ENCODE data around the gene TBC1D4.

TBC1D4 gene

DNA sequence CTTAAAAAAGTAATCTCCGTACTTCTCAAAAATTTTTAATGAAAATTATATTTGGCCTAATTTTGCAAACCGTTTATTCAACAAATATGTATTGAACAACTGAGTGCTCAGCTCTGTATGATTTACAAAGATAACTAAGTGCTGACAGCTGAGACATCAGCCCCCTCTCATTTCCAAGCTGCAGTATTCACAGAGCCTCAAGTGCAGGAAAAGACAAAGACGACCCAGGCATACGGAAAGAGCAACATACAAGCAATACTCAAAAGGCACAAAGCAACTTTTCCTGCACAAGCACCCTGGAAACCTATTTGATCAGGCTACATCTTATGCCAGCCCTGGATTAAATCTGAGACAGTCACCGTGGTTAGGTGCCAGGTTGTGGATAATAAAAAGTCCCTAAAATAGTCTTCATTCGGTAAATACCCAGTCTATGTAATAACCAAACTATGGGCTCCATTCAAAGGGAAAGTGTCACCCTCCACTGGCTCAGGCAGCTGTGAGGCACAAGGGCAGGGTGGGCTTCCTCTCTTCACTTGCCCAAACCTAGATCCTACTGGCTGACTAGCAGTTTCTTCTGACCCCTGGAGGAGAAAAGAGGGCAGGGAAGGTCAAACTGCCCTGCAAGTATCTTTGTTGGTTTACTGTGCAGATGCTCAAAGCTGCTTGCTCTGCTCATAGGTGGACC, 65.5 kb downstream of the TBC1D4 start:
- DNase-seq = no peak

DNA sequence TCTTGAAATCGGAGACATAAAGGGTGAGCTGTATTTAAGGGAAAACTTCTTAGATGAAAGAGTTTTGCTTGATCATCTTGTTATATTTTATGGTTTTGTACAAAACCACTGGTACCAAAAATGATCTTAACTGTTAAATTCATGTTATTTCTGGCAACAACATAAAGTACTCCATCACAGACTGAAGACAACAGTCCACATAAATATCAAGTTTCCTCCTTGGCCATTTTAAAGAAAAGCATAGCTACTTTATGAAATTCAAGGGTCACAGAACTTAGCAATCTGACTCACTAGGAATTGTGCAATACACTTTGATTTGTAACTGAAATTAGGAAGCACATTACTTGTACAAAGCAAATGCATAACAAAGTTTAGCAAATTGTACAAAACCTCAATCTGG, 66.3 kb downstream of the TBC1D4 start:
- DNase-seq = no peak

DNA sequence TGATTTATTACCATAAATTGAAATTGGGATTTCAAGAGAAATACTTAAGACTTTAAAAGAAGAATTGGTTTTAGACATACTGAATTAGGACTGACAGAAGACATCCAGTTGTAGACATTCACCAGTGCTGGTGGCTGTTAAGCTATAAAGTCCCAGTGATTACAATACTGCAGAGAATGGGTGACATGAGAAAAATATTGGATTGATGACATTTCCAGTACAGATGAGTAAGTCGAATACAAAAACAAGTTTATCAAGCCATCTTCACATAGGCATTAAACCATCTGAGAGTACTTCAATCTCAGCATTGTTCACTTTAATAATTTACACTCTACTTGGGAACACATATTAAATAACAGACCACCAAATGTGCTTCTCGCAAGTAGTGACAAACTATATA, 66.8 kb downstream of the TBC1D4 start:
- DNase-seq = no peak

DNA sequence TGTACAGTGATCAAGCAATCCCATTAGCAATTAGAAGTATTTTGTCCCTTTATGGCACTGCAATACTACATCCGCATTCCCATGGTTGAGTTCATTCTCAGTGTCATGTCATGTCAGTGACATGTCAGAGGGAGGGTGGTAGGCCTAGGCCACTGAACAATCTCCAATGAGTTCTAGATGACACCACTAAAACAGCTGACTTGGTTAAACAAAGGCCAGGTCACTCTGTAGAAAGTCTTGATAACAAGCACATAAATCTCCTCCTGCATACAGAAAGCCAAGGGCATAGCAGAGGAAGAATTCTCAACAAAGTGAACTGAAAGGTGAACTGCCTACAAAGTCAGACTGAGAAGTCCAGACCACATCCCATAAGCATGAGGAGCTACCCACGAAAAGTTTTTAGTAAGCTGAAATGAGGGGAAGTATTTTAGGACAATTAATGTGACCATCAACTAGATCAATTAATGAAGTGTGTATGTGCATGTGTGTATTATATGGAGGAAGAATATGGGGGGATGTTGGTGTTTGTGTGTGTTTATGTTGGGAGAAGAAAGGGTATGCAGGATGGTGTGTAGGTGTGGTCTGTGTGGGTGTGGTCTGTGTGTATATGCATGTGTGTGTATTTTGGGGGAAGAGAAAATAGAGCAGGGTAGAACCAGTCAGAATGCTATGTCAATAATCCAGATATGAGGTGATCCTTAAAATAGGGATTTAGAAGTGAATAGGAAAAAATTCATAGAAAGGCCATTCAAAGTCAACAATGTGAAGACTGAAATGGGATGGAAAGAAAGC, 67.7 kb downstream of the TBC1D4 start:
- DNase-seq = no peak

DNA sequence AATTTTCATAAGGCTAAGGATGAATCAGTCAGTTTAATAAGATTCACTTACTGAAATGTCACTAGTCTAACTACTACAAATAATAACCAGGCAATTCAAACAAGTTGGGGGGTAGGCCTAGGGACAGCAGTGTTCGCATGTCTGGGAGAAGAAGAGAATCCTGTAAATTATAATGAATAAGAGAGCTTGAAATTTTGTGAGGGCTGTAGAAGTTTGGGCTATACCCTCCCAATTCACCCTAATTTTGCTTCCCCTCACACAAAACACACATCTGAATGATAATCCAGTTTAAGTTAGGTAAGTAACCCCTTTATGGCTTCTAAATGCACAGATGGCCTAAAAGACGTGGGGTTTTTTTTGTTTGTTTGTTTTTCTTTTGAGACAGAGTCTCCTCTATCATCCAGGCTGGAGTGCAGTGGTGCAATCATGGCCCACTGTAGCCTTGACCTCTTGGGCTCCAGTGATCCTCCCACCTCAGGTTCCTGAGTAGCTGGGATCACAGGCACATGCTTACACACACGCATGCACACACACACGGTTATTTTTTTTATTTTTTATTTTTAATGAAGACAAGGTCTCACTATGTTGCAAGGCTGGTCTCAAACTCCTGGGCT, 69.9 kb downstream of the TBC1D4 start:
- DNase-seq = no peak

DNA sequence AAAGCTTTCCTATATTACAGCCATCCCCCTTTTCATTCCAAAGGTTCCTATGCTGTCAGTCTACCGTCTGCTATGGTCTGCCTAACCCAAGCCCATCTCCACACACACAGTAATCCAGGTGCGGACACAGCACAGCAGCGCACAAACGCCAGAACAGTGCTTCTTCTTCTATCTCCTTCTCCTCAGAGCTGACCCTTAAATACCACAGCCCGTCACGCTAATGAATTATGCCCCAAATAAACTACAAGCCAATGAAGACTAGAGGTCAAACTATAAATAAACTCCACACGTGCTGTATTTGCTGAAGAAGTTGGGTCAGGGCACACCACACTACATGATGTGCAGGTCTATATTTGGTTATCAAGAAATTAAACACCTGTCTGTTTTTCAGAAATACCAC, 71.8 kb downstream of the TBC1D4 start:
- DNase-seq = no peak

DNA sequence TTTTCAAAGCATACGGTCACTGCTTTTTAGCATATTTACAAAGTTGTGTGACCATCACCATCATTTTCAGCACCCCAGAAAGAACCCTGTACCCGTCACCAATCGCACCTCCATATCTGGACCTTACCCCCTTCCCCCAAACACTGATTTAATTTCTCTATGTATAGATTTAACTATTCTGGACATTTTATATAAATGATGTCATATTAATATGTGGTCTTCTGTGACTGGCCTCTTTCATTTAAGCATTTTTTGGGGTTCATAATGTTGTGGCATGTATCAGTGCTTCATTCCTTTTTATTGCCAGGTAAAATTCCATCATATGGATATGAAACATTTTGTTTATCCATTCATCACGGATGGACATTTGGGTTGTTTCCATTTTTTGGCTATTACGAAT, 74.0 kb downstream of the TBC1D4 start:
- DNase-seq = no peak

DNA sequence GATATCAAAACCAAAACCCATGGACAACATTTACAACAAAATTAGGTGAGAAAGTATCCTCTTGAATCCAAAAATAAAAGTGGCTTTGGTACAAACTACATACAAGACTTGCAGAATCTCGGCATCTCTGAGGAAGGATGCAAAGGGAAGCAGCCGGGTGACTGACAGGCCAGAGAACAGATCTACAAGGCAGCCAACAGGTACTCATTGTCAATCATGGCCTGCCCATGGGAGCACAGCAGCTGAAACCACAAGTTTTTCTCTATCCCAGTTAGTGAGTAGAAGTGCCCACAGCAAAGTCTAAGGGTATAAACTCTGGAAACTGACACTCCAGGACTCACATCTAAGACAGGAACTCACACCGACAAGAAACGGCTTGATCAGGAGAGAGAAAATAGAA, 74.5 kb downstream of the TBC1D4 start:
- DNase-seq = no peak

DNA sequence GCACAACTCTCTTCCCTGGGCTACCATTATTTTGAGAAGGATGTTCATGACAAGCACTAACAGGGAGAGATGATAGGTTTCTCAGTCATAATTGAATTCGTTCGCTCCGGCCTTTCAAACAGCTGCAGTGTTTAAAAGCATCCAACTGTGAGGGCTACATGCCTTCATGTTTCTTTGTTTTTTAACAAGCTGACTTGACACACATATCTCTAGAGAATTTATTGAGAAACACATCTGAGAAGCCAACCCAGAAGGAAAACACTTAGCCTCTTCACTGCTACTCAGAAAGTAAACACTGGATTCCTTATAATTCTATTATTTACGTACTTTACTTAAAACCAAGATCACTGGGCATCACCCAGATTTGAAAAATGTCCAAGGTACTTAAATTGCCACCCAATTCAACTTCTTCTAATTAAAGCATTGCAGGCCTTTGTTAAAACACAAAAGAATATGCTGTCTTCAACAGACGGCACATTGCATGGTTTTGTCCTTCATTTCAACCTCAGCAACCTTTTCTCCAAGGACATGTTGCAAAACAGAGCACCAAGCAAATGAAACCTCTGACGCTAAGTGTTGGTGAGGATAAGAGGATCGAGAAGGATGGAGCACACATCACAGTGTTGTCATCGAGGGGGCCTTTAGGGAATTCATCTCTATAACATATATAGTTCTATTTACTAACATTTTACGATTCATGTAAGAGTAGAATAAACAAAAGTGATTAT, 75.8 kb downstream of the TBC1D4 start:
- no peak for DNase-seq

DNA sequence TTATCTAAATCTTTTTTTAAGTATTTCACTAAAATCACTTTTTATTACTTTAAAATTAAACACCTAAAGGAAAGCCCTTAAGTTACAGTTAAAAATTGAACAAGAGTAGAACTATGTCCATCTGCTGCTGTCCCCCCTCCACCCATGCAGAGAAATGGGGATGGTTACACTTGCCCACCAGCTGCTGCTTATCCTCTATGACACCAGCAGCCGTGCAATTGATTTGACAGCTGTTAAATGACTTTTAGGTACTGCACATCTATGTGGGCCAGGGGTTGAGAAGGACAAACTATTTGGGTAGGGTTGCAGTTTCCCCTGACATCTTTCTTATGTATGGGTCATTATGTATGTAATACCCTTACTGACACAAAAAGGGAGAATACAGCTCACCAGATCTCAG, 77.2 kb downstream of the TBC1D4 start:
- DNase-seq = no peak

DNA sequence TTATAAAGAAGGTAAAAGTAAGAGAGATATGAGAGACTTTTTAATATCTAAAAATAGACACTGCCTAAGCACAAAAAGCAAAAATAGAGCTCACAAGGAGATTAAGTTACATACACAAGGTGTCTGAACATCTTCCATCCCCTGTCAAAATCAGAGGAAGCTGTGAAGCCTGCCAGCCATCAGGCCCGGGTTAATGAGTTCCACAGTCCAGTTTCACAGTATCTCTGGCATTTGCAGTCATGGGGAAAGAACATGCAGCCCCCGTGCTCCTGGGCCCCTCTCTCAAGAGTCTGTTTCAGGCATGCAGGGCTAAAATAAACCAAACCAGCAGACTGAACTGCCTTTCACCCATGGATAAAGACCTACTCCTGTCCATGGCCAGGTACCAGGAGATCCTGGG, 79.2 kb downstream of the TBC1D4 start:
- DNase-seq = no peak

DNA sequence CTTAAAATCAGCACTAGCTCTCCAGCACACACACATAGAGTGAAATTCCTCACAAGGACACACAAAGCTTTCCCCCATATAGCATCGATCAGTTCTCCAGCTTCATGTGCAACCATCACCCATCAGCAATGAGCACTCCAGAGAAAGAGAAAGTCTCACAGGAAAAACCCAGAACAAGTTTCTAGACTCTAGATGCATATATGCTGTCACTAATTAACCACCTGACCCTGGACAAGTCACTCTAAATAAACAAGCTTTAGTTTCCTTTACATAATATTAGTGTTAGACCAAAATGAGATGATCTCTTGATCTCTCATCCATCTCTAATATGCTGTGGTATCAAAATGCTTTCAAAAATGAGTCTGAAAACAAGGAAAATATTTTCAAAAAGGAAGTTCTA, 81.2 kb downstream of the TBC1D4 start:
- no peak for DNase-seq

DNA sequence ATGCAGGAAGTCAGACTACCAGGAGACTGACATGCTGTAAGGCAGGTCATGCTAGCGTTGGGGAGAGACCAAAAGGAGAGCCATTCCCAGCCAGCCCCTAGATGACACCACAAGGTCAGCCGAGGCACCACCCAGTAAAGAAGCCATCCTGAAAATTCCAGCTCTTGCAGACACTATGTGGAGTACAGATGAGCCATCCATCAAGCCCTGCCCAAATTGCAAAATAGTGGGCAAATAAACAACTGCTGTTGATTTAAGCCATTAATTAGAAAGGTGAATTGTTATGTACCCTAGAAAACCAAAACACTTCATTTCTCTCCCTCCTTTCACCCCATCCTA, 82.1 kb downstream of the TBC1D4 start:
- DNase-seq = no peak

DNA sequence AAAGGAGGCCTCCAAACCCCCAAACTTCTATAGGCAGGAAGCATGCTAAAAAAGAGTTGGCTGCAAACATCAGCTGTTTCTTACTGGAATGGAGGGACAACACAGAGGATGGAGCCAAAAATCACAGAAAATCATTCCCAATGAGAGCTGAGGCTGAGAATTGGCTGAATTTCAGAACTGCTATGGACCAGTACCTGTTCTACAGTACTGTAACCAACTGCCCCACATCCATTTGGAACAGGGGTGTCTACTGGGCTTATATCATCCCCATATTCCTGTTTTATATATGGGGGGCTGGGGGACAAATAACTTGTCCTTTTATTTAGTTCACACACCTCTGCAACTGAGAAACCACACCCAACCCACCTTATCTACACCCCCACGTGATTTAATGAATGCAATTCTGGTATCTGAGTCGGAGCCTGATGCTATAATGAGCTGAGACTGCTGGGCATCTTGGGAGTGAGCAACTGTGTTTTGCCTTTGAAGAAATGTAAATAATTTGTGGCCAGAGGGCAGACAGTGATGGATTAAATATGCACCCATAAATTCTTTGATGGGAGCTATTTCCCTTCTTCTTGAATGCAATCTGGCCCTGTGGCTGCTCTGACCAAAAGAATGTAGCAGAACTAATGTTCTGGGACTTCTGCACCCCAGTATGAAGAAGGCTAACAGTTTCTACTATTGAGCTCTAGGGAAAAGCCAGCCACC, 82.6 kb downstream of the TBC1D4 start:
- no peak for DNase-seq

DNA sequence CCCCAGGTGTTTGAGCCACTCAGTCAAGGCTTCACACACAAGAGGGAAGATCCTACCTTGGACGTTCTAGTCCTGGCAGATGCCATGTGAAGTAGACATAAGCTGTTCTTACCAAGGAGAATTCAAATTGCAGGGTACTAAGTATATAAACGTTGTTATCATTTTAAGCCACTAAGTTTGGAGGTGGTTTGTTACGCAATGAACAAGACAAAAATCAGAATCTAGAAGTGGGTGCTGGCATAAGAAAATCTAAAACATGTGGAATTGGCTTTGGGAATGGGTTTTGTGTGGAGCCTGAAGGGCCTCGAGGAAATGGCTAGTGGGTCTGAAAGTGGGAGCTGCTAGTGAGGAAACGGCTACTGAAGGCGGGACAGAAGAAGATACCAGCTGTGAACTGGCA, 83.9 kb downstream of the TBC1D4 start:
- DNase-seq = no peak

DNA sequence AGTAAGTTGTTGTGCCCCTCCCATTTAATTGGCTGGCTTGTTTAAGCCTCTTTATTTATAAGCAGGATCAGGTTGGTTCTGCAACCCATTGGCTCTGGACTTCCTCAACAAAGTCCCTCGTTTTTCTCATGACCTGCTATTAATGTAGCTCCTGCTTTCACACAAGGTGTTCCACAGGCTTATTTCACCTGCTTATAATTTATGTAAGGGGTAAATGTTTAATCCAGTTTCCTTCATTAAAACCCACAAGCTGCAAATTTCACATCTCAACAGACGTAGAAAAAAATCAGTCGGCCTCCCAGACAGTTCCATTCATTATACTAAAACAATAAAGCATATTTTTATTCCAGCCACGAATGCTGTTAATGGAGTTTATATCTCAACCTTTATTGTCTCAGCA, 86.1 kb downstream of the TBC1D4 start:
- DNase-seq = no peak

DNA sequence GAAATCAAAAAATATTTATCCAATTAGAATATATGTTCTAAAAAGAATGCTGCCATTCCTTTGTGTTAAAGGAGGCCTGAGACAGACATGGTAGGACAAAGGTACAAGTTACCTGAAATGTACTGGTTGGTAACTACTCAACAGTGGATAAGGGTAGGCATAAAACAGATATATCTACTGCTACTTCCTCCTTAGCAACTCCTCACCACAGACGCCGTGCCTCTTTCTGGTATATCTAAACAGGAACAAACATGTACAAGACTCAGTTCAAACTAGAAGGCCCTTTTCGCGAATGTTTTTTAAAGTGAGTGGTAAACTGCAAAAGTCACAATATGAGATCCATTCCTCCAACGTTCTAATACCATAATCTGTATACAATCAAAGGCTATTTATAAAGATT, 86.9 kb downstream of the TBC1D4 start:
- no peak for DNase-seq

DNA sequence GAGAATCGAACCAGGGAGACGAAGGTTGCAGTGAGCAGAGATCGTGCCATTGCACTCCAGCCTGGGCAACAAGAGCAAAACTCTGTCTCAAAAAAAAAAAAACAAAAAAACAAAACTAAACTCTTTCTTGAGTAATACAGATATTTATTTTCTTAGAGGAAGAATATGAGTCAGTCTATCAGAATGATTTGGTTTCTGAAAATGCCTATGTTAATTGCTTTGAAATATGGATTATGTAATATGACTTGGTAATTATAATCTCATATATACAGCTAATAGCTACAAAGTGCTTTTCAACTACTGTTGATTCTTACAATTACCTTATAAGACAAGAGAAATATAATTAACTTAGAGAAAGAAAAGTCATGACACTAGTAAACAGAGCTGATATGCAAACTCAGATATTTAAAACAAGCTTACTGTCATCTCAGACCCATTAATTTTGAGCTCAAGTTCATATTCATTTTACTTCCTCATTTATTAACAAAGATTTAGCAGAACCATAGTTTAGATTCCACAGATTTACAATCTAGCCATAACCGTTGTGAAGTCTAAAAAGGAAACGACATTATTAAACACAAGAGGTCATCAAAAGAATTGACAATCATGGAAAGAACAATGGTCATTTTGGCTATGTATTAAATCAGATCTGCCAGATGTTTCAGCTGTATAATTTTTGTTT, 88.0 kb downstream of the TBC1D4 start:
- DNase-seq = no peak

DNA sequence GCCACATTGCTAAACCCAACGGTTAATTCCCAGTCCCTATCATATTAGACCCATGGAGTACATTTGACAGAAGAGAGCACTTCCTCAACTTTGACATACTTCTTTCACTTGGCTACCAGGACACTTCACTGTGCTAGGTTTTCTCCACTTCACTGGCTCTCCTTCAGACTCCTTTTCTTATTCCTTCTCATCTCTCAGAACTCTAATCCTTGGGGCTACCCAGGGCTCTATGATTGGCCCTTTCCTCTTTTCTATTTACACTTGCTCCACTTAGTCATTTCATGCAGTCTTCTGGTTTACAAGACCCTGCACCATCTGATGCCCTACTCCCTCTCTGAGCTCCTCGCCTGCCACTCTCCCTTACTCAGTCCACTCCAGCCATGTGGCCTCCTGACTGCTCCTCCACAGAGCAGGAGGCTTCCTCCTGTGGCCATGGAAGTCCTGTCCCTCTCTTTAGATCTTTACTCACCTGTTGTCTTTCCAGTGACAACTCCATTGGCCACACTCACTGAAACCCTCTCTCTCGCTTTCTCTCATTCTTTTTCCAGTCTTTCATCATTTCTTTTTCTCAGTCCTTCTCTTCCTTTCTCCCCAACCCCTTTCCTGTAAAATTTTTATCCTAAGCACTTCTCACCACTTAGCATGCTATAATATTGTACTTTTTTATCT, 90.4 kb downstream of the TBC1D4 start:
- no peak for DNase-seq

DNA sequence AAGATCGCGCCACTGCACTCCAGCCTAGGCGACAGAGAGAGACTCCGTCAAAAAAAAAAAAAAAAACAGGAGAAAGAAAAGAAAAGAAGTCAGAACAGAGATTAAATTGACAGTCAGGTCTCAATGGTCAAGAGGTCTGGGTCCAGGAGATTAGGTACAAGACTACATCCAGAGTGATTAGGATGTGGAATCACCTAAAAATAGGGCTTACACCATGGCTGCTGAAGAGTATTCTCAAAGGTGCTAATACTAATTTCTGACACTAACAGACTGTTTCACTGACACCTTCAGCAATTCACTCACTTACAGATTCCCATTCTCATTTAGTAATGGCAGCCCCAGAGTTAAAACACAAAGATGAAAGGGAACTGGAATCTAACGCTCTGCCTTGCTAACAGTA, 91.7 kb downstream of the TBC1D4 start:
- no peak for DNase-seq

DNA sequence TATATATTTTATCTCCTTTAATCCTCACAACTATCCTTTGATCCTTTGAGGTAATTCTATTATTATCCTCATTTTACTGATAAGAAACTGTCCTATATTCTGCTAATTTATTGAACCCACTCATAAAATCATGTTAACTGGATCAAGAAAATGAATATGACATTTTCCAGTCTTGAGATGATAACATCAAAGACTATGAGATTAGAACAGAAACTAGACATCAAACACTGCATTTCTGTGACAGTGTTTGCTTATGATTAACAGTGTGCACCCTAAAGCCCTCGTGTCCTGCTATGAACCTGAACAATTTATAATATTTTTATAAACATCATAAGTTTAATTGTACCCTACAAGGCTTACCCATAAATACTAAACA, 96.3 kb downstream of the TBC1D4 start:
- DNase-seq = no peak

Data from NCI-H510A treated with DMSO at 0.1 percent for 48 hours (cell line).